A673 (cell line): ENCODE results near the gene SALL1.

ENCODE experiments used
- EZH2 ChIP-seq: fragments of 200-600 bp; sonication (generic); IDR thresholded peaks from 2 replicates; pipeline ENCODE4 v1.6.1; 2017; ENCODE audit warnings: borderline replicate concordance, low read depth, mild to moderate bottlenecking, mixed read lengths, antibody characterized with exemption, low read length; ENCODE audit not compliant: poor library complexity, severe bottlenecking
- TF ChIP-seq, protein P1 (sequence below): fragments of 300-800, 200-600 bp; sonication (generic); conservative IDR thresholded peaks from 2 replicates; pipeline ENCODE4 v1.5.1; 2017; ENCODE audit warnings: low read depth, mild to moderate bottlenecking, antibody characterized with exemption, low read length, moderate library complexity, mixed read lengths

DNA sequence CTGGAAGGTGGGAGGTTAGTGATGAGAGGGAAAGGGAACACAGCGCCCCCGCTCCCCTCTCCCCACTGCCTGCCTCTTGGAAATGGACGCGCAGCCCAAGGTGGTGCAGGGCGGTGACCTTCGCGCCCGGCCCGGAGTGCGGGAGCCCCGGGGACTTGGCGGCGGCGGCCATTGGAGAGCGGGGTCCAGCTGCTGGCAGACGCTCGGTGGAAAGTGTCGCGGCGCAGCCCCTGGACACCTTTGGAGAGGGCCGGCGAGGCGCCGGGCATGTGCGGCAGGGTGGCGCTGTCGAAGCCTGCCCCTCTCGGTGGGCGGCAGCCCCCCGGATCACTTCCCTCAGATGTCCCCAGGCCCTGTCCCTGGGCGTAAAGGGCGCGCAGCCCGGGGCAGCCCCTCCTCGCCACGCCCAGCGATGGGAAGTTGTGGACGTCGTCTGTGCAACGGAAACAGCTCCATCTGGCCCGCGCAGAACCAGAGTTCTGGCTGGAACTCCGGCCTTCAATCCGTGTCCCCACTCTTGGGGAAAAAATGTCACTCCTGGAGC lies 16.7 kb downstream of the SALL1 start:
- TF ChIP-seq, protein P1, sequence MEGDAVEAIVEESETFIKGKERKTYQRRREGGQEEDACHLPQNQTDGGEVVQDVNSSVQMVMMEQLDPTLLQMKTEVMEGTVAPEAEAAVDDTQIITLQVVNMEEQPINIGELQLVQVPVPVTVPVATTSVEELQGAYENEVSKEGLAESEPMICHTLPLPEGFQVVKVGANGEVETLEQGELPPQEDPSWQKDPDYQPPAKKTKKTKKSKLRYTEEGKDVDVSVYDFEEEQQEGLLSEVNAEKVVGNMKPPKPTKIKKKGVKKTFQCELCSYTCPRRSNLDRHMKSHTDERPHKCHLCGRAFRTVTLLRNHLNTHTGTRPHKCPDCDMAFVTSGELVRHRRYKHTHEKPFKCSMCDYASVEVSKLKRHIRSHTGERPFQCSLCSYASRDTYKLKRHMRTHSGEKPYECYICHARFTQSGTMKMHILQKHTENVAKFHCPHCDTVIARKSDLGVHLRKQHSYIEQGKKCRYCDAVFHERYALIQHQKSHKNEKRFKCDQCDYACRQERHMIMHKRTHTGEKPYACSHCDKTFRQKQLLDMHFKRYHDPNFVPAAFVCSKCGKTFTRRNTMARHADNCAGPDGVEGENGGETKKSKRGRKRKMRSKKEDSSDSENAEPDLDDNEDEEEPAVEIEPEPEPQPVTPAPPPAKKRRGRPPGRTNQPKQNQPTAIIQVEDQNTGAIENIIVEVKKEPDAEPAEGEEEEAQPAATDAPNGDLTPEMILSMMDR, result no peak
- no peak for TF ChIP-seq EZH2
